Ishikawa (cell line): ENCODE measurements around the gene MTERF4.

Experiments
- EGR1 ChIP-seq: IDR thresholded peaks from 2 replicates; pipeline ENCODE4 v1.6.1; 2012
- EP300 ChIP-seq: IDR thresholded peaks from 2 replicates; pipeline ENCODE4 v1.6.1; 2012; ENCODE audit warnings: borderline replicate concordance
- REST ChIP-seq: IDR thresholded peaks from 2 replicates; pipeline ENCODE4 v1.6.1; 2012; ENCODE audit warnings: low read depth, mild to moderate bottlenecking
- TAF1 ChIP-seq: IDR thresholded peaks from 2 replicates; pipeline ENCODE4 v1.6.1; 2012; ENCODE audit warnings: low read depth, mild to moderate bottlenecking

- TF ChIP-seq REST (no peak), TAF1 (no peak), EGR1 (no peak), EP300 (no peak)
Measured at GRCh38 chr2:241092677-241093076, 9.4 kb downstream of the MTERF4 start.
